Prostate gland (tissue), 2 donors: Measurements from ENCODE around the gene PTPN2.

Experiments used
- POLR2A ChIP-seq: fragments of 450-650 bp; IDR thresholded peaks from one replicate; pipeline ENCODE4 v1.6.1; 2016; ENCODE audit warnings: antibody characterized with exemption, mild to moderate bottlenecking
- TF ChIP-seq, protein P1 (sequence below), 4 experiments: fragments of 200-600 bp in 2 of 4; fragments of 450-650 bp in 2 of 4; sonication (generic) in 2 of 4; IDR thresholded peaks; 1 replicate in 3 of 4; 2 replicates in 1 of 4; pipeline ENCODE4 v1.5.1; 2016 to 2019; ENCODE audit warnings: antibody characterized with exemption in 4 of 4, mild to moderate bottlenecking in 2 of 4, moderate library complexity in 2 of 4

DNA sequence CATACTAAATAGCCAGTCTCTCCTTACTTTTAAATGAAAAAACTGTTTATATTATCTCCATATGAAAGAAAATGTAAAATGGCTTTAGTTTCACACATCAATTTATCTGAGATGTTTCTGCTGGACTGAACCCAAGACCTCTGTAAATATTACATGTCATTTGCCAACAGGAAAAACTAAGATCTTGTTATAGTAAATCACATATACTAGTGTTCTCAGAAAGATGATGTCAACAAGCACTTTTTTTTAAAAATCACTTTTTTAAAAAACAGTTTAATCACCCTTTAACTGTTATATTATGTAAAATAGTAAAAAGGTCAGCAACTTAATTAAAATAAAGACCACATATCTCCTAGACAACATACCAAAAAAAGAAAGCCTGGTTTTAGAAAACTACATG lies 46.3 kb downstream of the PTPN2 start:
- TF ChIP-seq POLR2A: no peak
- TF ChIP-seq, protein P1, sequence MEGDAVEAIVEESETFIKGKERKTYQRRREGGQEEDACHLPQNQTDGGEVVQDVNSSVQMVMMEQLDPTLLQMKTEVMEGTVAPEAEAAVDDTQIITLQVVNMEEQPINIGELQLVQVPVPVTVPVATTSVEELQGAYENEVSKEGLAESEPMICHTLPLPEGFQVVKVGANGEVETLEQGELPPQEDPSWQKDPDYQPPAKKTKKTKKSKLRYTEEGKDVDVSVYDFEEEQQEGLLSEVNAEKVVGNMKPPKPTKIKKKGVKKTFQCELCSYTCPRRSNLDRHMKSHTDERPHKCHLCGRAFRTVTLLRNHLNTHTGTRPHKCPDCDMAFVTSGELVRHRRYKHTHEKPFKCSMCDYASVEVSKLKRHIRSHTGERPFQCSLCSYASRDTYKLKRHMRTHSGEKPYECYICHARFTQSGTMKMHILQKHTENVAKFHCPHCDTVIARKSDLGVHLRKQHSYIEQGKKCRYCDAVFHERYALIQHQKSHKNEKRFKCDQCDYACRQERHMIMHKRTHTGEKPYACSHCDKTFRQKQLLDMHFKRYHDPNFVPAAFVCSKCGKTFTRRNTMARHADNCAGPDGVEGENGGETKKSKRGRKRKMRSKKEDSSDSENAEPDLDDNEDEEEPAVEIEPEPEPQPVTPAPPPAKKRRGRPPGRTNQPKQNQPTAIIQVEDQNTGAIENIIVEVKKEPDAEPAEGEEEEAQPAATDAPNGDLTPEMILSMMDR (IDR thresholded peaks at IDR 0.05): no peak
